Mucosa of descending colon (tissue), 3 donors: Measurements from ENCODE around the gene SNRNP27. TPM values are rescaled to one million over a fixed set of nuclear protein-coding genes. Genes with fewer than 3 reads are reported as not detected.
A peak's percentile ranks its signal among the peaks of the same experiment; 100 is the strongest.

Source experiments
- ATAC-seq: fragments of 200-7000 bp; cut with Tn5 transposase; one replicate; pipeline ENCODE4 v1.9.1; 2020; ENCODE audit warnings: mild to moderate bottlenecking, moderate library complexity
- DNase-seq, 3 donors: peaks; one replicate each; pipeline ENCODE4 v3.0.0-alpha.2; 2020
- H3K36me3 ChIP-seq: fragments of 200-600 bp; one replicate; pipeline ENCODE4 v1.8.0; 2021; ENCODE audit warnings: low read depth, mild to moderate bottlenecking
- H3K4me1 ChIP-seq: fragments of 200-600 bp; one replicate; pipeline ENCODE4 v1.8.0; 2021; ENCODE audit warnings: low read depth, mild to moderate bottlenecking
- H3K4me3 ChIP-seq: fragments of 200-600 bp; one replicate; pipeline ENCODE4 v1.8.0; 2021; ENCODE audit warnings: mild to moderate bottlenecking
- H3K9me3 ChIP-seq: fragments of 200-600 bp; one replicate; pipeline ENCODE4 v1.8.0; 2021; ENCODE audit warnings: mild to moderate bottlenecking
- CTCF ChIP-seq: fragments of 200-600 bp; IDR thresholded peaks from one replicate; pipeline ENCODE4 v1.8.0; 2022; ENCODE audit warnings: antibody characterized with exemption, mild to moderate bottlenecking
- intact Hi-C, 2 donors: fragments of 100-400 bp; cut with DNase I in 1 of 2; cut with micrococcal nuclease in 1 of 2; formaldehyde crosslinking; loops; one replicate each; pipeline versions ENCODE4 v1.11.0 to v1.11.1; 2022; cut with DNase I, micrococcal nuclease
- total RNA-seq, 3 donors: library from RNA; stranded (reverse); fragmentation: NEBNext Ultra II Directional in 2 of 3; extraction: Animal tissue kit (Norgen Biotek cat#: 25700) in 2 of 3; gene quantifications; one replicate each; pipeline versions ENCODE4 v1.2.1 to v1.2.4, GENCODE V29; 2021 to 2023
- donor health status: DM: no; HTN: no; CAD: no; lungs with moderate emphysema.
- donor health status: DM: no; HTN: no; CAD: no.
- donor health status: DM: no; HTN: yes; CAD: no.

SNRNP27 gene
- total RNA-seq, 3 donors from 2014 or later, result 23.9 to 37.5 (median 34.5) TPM

GRCh38 chr2:69934614-69934908 lies 40.8 kb downstream of the SNRNP27 start:
- H3K9me3 ChIP-seq, result no peaks in the 10 kb centered on the region
- ATAC-seq (no peak), DNase-seq (no peak)
- H3K36me3 ChIP-seq, result peaks cover 21% of the 10 kb centered on the region
- peaks cover 7% of the 10 kb centered on the region for H3K4me1 ChIP-seq
- TF ChIP-seq CTCF, result no peak
- intact Hi-C loops, result no loop called here
- no peak overlapping the region for H3K4me3 ChIP-seq

DNA sequence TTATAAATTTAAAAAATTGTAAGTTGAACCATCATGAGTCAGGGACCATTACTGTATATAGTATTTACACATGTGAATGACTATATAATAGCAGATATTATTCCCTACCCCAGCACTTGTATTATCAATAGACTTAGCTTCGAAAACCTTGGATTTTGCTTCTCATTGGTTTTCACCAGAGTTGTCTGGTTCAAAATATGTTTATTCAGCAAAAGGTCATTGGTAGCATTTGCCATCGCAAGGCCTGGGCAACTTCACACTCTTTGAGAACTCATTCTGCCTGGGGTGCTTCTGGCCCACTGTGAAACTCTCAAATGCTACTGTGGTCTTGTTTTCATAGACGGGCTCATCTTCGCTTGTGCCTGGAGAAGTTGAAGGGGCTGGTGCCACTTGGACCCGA lies 41.3 kb downstream of the SNRNP27 start:
- ATAC-seq, result no peak
- no peak for TF ChIP-seq CTCF
- no peak for DNase-seq
- peaks cover 21% of the 10 kb centered on the region for H3K36me3 ChIP-seq
- peaks cover 7% of the 10 kb centered on the region for H3K4me1 ChIP-seq
- no peaks in the 10 kb centered on the region for H3K9me3 ChIP-seq
- intact Hi-C loops, result no loop called here
- no peak overlapping the region for H3K4me3 ChIP-seq

DNA sequence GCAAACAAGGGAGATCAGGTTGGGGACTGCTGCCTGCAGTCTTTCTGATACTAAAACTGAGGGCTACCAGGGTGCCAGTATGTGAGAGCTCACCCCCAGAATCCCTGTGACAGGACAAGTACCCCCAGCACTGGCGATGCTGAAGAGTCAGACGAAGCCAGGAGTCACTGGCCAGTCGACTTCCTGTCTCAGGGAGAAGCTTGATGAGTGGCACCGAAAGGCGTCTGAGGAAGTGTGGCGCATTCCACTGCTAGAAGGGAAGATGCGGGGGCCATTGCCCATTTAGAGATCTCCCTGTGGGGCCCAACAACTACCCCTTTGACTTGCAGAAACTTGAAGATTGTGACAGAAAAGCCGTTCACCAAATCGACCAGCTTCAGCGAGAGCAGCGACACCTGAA lies 43.1 kb downstream of the SNRNP27 start:
- no peak for ATAC-seq
- TF ChIP-seq CTCF, result no peak
- intact Hi-C loops, result no loop called here
- no peak for DNase-seq
- Histone ChIP-seq H3K4me1 (peaks cover 7% of the 10 kb centered on the region), H3K36me3 (peaks cover 21% of the 10 kb centered on the region), H3K9me3 (no peaks in the 10 kb centered on the region), H3K4me3 (no peak overlapping the region)

GRCh38 chr2:69937968-69938367 lies 44.2 kb downstream of the SNRNP27 start:
- ATAC-seq (no peak), DNase-seq (no peak)
- Histone ChIP-seq H3K4me3 (no peak overlapping the region), H3K4me1 (peaks cover 7% of the 10 kb centered on the region), H3K9me3 (no peaks in the 10 kb centered on the region), H3K36me3 (peaks cover 21% of the 10 kb centered on the region)
- TF ChIP-seq CTCF, result no peak
- intact Hi-C loops, result no loop called here

DNA sequence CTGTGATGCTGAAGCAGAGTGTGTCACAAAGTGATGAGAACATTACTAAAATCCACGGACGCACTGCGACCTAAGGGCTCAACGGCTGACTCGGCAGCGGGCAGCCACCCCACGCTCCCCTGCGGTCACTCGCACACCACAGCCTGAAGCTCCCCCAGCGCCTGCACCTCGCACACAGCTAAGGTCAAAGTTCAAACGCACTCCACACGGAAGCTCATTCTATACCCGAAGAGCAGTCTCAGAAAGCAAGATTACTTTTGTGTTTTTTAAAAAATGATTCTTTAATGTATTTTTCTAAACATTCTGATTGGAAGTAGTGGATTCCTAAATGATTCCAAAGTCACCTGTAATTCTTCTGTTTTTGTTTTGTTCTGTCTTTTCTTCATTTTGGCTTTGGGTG lies 46.0 kb downstream of the SNRNP27 start:
- Histone ChIP-seq H3K4me3 (no peak overlapping the region), H3K9me3 (no peaks in the 10 kb centered on the region), H3K36me3 (peaks cover 21% of the 10 kb centered on the region), H3K4me1 (no peaks in the 10 kb centered on the region)
- intact Hi-C loops, result no loop called here
- DNase-seq, result peak in 2 of 3 donors; percentile 31 to 47
- ATAC-seq, result peak; percentile 49
- no peak for TF ChIP-seq CTCF

- Histone ChIP-seq H3K4me1 (no peaks in the 10 kb centered on the region), H3K9me3 (no peaks in the 10 kb centered on the region), H3K4me3 (no peak overlapping the region), H3K36me3 (peaks cover 17% of the 10 kb centered on the region)
- no peak for TF ChIP-seq CTCF
- intact Hi-C loops, result no loop called here
- ATAC-seq, result no peak
- DNase-seq, result no peak
Measured at GRCh38 chr2:69940691-69941090, 46.9 kb downstream of the SNRNP27 start.
